ENCODE data around the gene PSMD8.
"Not testable (repeated sequence)": the region's sequence is repeated elsewhere in the genome, so short reads cannot be mapped to it uniquely, and the experiment has no call there.

The PSMD8 gene

DNA sequence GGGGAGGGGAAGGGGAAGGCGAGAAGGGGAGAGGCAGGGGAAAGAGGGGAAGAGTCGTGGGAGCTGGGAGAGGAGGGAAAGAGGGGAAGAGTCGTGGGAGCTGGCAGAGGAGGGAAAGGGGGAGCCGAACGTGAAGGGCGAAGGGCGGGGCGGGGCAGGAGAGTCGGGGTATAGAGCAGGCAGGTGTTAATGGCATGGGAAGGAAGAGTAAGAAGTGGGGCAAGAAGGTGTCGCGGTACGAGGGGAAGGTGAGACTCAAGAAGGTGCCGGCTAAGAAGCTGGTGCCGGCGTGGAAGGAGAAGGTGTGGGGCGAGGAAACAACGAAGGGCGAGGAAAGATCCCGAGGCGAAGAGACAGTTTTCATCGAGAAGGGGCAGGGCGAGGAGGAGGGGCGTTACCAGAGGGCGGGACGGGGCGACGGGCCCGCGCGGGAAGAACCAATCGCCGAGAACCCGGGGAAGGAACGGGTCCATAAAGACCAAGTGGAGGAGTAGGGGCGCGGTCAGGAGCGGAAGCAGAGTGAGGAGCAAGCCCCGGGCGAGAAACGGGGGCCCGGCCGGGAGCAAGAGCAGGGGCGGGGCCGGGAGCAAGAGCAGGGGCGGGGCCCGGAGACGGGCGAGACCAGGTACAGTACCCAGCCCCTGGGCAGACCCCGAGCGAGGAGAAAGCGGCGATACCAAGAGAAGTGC is 38.3 kb upstream of the PSMD8 start:
- DNase-seq: peak; percentile 93
- TF ChIP-seq, protein P1, sequence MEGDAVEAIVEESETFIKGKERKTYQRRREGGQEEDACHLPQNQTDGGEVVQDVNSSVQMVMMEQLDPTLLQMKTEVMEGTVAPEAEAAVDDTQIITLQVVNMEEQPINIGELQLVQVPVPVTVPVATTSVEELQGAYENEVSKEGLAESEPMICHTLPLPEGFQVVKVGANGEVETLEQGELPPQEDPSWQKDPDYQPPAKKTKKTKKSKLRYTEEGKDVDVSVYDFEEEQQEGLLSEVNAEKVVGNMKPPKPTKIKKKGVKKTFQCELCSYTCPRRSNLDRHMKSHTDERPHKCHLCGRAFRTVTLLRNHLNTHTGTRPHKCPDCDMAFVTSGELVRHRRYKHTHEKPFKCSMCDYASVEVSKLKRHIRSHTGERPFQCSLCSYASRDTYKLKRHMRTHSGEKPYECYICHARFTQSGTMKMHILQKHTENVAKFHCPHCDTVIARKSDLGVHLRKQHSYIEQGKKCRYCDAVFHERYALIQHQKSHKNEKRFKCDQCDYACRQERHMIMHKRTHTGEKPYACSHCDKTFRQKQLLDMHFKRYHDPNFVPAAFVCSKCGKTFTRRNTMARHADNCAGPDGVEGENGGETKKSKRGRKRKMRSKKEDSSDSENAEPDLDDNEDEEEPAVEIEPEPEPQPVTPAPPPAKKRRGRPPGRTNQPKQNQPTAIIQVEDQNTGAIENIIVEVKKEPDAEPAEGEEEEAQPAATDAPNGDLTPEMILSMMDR (IDR thresholded peaks at IDR 0.05): no peak
- Mint-ChIP-seq H3K4me3 (peak overlapping the region; percentile 92), H3K4me1 (peaks cover 34% of the 10 kb centered on the region), H3K27me3 (ENCODE audit: low read depth, poor library complexity) (peaks cover 11% of the 10 kb centered on the region), H3K9me3 (no peaks in the 10 kb centered on the region), H3K27ac (peak overlapping the region; percentile 97), H3K36me3 (ENCODE audit: low read depth) (peaks cover 4% of the 10 kb centered on the region)

DNA sequence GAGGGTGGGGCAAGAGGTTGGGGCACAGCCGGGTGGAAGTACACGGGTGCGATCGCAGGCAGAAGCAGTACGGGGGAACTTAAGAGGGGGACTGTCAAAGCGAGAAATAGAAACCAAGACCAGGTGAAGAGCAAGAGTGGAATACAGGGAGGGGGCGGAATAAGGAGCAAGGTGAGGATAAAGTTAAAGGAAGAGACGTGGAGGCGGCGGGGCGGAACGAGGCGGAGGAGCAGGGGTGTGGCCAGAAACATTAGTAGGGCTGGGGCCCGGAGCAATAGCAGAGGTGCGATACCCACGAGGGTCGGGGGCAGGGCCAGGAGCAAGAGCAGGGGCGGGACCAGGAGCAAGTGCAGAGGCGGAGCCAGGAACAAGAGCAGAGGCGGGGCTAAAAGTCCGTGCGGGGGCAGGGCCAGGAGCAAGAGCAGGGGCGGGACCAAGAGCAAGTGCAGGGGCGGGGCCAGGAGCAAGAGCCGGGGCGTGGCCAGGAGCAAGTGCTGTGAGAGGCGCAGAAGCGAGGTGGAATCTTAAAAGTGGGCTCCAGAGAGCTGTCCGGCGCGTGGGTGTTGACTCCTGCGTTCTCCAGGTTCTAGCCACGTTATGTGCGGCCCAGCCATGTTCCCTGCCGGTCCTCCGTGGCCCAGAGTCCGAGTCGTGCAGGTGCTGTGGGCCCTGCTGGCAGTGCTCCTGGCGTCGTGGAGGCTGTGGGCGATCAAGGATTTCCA is 37.6 kb upstream of the PSMD8 start:
- Mint-ChIP-seq H3K9me3 (no peaks in the 10 kb centered on the region), H3K27ac (peak overlapping the region; percentile 97), H3K4me3 (peak overlapping the region; percentile 92), H3K27me3 (ENCODE audit: low read depth, poor library complexity) (peaks cover 9% of the 10 kb centered on the region), H3K4me1 (peaks cover 35% of the 10 kb centered on the region), H3K36me3 (ENCODE audit: low read depth) (peaks cover 4% of the 10 kb centered on the region)
- peak; percentile 97 for DNase-seq
- TF ChIP-seq, protein P1 (IDR thresholded peaks at IDR 0.05): no peak

DNA sequence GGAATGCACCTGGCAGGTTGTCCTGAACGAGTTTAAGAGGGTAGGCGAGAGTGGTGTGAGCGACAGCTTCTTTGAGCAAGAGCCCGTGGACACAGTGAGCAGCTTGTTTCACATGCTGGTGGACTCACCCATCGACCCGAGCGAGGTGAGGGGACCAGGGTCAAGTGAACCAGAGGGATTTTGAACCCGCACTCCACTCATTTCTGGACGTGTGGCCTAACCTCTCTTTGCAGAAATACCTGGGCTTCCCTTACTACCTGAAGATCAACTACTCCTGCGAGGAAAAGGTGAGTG is 37.1 kb upstream of the PSMD8 start:
- Mint-ChIP-seq H3K4me3 (peak overlapping the region; percentile 92), H3K27me3 (ENCODE audit: low read depth, poor library complexity) (peaks cover 9% of the 10 kb centered on the region), H3K9me3 (no peaks in the 10 kb centered on the region), H3K36me3 (ENCODE audit: low read depth) (peaks cover 4% of the 10 kb centered on the region), H3K4me1 (peaks cover 35% of the 10 kb centered on the region), H3K27ac (no peak overlapping the region)
- no peak for DNase-seq
- TF ChIP-seq, protein P1 (IDR thresholded peaks at IDR 0.05): no peak

DNA sequence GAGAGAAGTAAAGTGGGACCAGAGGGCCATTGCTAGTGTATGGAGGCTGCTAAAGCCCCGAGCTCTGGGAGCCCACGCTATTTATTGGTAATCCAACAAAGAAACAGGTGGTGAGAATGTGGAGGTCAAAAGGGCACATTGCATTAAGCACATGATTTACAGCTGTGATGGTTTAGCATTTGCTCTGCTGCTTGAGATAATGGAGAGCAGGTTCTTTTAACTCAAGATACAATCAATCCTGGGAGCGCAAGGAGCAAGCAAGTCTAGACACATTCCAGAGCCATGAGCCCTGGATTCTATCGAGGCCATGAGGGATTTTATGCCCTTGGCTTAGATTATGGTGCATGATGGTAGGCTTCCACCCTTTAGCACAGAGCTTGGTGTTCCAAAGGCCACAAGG is 35.4 kb upstream of the PSMD8 start:
- not testable (repeated sequence) for H3K36me3 Mint-ChIP-seq (ENCODE audit: low read depth); H3K27ac Mint-ChIP-seq; DNase-seq; H3K27me3 Mint-ChIP-seq (ENCODE audit: low read depth, poor library complexity); H3K9me3 Mint-ChIP-seq; H3K4me3 Mint-ChIP-seq
- peaks cover 35% of the 10 kb centered on the region for H3K4me1 Mint-ChIP-seq

DNA sequence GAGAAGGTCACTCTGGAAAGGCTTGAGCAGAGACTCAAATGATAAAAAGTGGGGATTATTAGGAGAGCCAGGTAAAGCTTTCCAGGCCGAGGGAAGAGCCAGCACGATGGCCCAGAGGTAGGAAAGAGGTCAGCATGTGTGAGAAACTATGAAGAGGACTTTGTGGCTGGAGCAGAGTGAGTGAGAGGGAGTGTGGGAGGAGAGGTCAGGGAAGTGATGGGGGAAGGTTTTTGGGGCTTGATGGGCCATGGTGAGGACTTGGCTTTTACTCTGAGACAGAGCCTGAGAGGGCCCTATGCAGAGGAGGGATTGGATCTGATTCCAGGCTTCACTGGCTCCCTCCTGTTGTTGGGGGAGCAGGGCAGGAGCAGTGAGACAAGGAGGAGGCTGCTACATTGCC is 33.4 kb upstream of the PSMD8 start:
- Mint-ChIP-seq H3K27me3 (ENCODE audit: low read depth, poor library complexity) (peaks cover 7% of the 10 kb centered on the region), H3K4me1 (peaks cover 34% of the 10 kb centered on the region), H3K27ac (no peak overlapping the region), H3K4me3 (no peak overlapping the region), H3K9me3 (no peaks in the 10 kb centered on the region), H3K36me3 (ENCODE audit: low read depth) (peaks cover 4% of the 10 kb centered on the region)
- DNase-seq: no peak
- TF ChIP-seq, protein P1 (IDR thresholded peaks at IDR 0.05): no peak

DNA sequence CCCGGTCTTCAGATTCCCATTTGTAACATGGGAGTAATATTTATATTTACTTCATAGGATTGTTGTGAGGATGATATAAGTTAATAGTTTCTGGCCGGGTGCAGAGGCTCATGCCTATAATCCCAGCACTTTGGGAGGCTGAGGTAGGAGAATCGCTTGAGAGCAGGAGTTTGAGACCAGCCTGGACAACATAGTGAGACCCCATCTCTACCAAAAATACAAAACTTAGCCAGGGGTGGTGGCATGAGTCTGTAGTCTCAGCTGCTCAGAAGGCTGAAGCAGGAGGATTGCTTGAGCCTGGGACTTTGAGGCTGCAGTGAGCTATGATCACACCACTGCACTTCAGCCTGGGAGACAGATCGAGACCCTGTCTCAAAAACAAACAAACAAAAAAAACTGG is 27.5 kb upstream of the PSMD8 start:
- H3K27me3 Mint-ChIP-seq (ENCODE audit: low read depth, poor library complexity): peaks cover 24% of the 10 kb centered on the region
- no peaks in the 10 kb centered on the region for H3K4me1 Mint-ChIP-seq
- TF ChIP-seq, protein P1 (IDR thresholded peaks at IDR 0.05): no peak
- H3K9me3 Mint-ChIP-seq: no peaks in the 10 kb centered on the region
- no peak for DNase-seq
- no peak overlapping the region for H3K4me3 Mint-ChIP-seq
- no peaks in the 10 kb centered on the region for H3K36me3 Mint-ChIP-seq (ENCODE audit: low read depth)
- H3K27ac Mint-ChIP-seq: no peak overlapping the region
